ENCODE data around the gene LNPK.

Gene LNPK, protein sequence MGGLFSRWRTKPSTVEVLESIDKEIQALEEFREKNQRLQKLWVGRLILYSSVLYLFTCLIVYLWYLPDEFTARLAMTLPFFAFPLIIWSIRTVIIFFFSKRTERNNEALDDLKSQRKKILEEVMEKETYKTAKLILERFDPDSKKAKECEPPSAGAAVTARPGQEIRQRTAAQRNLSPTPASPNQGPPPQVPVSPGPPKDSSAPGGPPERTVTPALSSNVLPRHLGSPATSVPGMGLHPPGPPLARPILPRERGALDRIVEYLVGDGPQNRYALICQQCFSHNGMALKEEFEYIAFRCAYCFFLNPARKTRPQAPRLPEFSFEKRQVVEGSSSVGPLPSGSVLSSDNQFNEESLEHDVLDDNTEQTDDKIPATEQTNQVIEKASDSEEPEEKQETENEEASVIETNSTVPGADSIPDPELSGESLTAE

DNA sequence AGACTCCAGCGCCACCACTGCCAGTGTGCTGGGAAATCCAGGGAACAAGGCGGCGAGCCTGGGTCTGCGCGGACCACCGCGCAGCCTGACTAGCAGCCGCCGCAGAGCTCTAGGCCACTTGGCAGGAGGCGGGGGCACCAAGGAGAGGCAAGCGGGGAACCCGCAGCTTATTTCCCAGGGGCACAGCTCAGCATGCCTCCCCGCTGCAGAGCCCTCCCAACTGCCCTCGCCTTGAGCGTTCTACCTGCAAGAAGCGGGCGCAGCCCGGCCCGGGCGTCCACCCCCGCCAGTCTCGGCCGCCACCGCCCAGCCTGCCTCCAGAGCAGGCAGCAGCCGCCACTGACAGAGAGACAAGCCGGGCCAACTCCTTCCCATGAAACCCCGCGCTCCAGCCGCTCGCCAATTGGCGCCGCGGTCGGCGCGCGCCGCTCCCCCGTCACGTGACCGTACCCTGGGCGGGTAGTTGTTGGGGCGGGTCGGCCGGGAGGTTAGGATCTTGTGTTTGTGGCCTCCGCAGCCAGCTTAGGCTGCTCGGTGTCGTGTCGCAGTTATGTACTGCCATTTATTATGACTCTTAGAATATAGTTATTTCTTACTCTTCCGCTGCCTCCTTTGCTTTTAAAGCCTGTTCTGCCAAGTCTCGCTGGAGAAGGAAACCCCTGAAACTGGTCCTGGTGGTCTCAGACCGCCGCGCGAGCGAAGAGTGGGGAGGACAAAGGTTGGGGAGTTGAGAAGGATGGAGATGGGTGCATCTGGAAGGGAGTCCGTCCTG lies at the start of gene LNPK:
TSS of gene LNPK (minus strand) at position 352 of the 772 bp plus-strand sequence. CDS start 6,683 bp downstream, outside the sequence.
- peak within 1 kb of the TSS; percentile 95 for H3K4me2 ChIP-seq (ENCODE audit: low read length)
- peak within 1 kb of the TSS; percentile 81 for H3K4me3 ChIP-seq (ENCODE audit: low read length)
- no peaks in the 10 kb centered on the region for H3K9me2 ChIP-seq (replicated peaks; ENCODE audit: control insufficient read depth, low read length)
- no peaks in the 10 kb centered on the region for H4K20me1 ChIP-seq (ENCODE audit: control insufficient read depth, insufficient read depth, low read depth, low read length)
- no peaks in the 10 kb centered on the region for H3K27me3 ChIP-seq (ENCODE audit: control insufficient read depth, low read length)
- H3K36me3 ChIP-seq (ENCODE audit: control insufficient read depth, low read length) = no peaks in the 10 kb centered on the region
- H3K27ac ChIP-seq (ENCODE audit: low read depth, low read length) = peak within 1 kb of the TSS; percentile 13; the same call in 1 of the 2 replicates
- peaks cover 49% of the 10 kb centered on the region for H3K79me2 ChIP-seq (ENCODE audit: control insufficient read depth, low read length)
- H3K9me3 ChIP-seq (ENCODE audit: control insufficient read depth, insufficient read depth, low read length) = no peaks in the 10 kb centered on the region
- no peaks in the 10 kb centered on the region for H3F3A ChIP-seq (ENCODE audit: control insufficient read depth, insufficient read depth)
- TF ChIP-seq, protein P1, sequence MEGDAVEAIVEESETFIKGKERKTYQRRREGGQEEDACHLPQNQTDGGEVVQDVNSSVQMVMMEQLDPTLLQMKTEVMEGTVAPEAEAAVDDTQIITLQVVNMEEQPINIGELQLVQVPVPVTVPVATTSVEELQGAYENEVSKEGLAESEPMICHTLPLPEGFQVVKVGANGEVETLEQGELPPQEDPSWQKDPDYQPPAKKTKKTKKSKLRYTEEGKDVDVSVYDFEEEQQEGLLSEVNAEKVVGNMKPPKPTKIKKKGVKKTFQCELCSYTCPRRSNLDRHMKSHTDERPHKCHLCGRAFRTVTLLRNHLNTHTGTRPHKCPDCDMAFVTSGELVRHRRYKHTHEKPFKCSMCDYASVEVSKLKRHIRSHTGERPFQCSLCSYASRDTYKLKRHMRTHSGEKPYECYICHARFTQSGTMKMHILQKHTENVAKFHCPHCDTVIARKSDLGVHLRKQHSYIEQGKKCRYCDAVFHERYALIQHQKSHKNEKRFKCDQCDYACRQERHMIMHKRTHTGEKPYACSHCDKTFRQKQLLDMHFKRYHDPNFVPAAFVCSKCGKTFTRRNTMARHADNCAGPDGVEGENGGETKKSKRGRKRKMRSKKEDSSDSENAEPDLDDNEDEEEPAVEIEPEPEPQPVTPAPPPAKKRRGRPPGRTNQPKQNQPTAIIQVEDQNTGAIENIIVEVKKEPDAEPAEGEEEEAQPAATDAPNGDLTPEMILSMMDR (IDR thresholded peaks at IDR 0.05; ENCODE audit: low read depth, low read length, poor library complexity, severe bottlenecking) = no peak
- peaks cover 24% of the 10 kb centered on the region for H3K4me1 ChIP-seq (ENCODE audit: control insufficient read depth, low read length)

DNA sequence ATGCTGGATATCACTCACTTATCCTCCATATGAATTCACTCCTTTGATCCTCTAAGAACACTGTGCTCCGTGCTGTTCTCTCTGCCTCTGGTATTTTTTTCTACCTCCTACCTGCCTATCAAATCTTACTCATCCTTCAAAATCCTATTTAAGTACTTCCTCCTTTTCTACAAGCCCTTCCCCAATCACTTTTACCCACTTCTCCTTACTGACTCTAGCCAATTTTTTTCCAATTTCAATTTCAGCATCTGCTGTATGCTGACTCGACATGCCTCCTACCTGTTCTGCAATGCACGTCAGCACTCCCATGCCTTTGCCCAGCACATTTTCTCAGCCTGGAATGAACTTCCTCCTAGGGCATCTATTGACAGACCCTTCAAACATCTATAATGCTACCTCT lies 37.3 kb upstream of the LNPK start:
- no peaks in the 10 kb centered on the region for H3F3A ChIP-seq (ENCODE audit: control insufficient read depth, insufficient read depth)
- TF ChIP-seq EZH2phosphoT487 (IDR thresholded peaks at IDR 0.05; ENCODE audit: borderline replicate concordance, low read length) = no peak
- TF ChIP-seq, protein P1 (IDR thresholded peaks at IDR 0.05; ENCODE audit: low read depth, low read length, poor library complexity, severe bottlenecking) = no peak
- H3K4me3 ChIP-seq (ENCODE audit: low read length) = no peak overlapping the region

DNA sequence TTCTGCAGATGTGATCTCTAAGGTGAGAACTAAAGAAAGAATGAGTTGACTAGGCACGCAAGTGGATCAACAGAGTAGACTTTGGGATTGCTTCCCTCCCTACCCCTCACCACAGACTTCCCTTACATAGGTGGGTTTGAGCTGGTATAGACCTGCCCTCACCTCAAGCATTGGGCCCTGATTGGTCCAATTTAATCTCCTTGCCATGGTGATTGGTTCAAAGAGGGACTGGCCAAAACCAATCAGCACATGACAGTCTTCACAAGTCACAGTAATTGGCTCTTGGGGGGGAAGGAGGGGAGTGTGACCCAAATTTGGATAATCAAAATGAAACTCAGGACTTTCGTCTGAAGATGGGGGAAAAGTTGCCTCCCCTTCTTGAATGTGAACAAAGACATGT lies 36.6 kb upstream of the LNPK start:
- no peaks in the 10 kb centered on the region for H3K9me2 ChIP-seq (replicated peaks; ENCODE audit: control insufficient read depth, low read length)
- no peak overlapping the region for H3K4me3 ChIP-seq (ENCODE audit: low read length)
- no peaks in the 10 kb centered on the region for H3K27me3 ChIP-seq (ENCODE audit: control insufficient read depth, low read length)
- H3K4me1 ChIP-seq (ENCODE audit: control insufficient read depth, low read length) = no peaks in the 10 kb centered on the region
- no peaks in the 10 kb centered on the region for H4K20me1 ChIP-seq (ENCODE audit: control insufficient read depth, insufficient read depth, low read depth, low read length)
- H3K36me3 ChIP-seq (ENCODE audit: control insufficient read depth, low read length) = no peaks in the 10 kb centered on the region
- TF ChIP-seq, protein P1 (IDR thresholded peaks at IDR 0.05; ENCODE audit: low read depth, low read length, poor library complexity, severe bottlenecking) = no peak
- TF ChIP-seq EZH2phosphoT487 (IDR thresholded peaks at IDR 0.05; ENCODE audit: borderline replicate concordance, low read length) = no peak
- H3K79me2 ChIP-seq (ENCODE audit: control insufficient read depth, low read length) = no peaks in the 10 kb centered on the region
- H3F3A ChIP-seq (ENCODE audit: control insufficient read depth, insufficient read depth) = no peaks in the 10 kb centered on the region
- H3K4me2 ChIP-seq (ENCODE audit: low read length) = no peak overlapping the region
- no peak overlapping the region for H3K27ac ChIP-seq (ENCODE audit: low read depth, low read length)
- no peaks in the 10 kb centered on the region for H3K9me3 ChIP-seq (ENCODE audit: control insufficient read depth, insufficient read depth, low read length)

More for the DNA sequence above, 37.3 kb upstream of the LNPK start:
- Histone ChIP-seq H3K4me1 (ENCODE audit: control insufficient read depth, low read length) (no peaks in the 10 kb centered on the region), H3K27ac (ENCODE audit: low read depth, low read length) (no peak overlapping the region), H4K20me1 (ENCODE audit: control insufficient read depth, insufficient read depth, low read depth, low read length) (no peaks in the 10 kb centered on the region), H3K9me2 (replicated peaks; ENCODE audit: control insufficient read depth, low read length) (no peaks in the 10 kb centered on the region), H3K36me3 (ENCODE audit: control insufficient read depth, low read length) (no peaks in the 10 kb centered on the region), H3K9me3 (ENCODE audit: control insufficient read depth, insufficient read depth, low read length) (no peaks in the 10 kb centered on the region), H3K79me2 (ENCODE audit: control insufficient read depth, low read length) (no peaks in the 10 kb centered on the region), H3K4me2 (ENCODE audit: low read length) (no peak overlapping the region), H3K27me3 (ENCODE audit: control insufficient read depth, low read length) (no peaks in the 10 kb centered on the region)

Measured in DOHH2 (cell line).